ENCODE data around the gene TMX1. TPM values are rescaled to one million over a fixed set of nuclear protein-coding genes. Genes with fewer than 3 reads are reported as not detected.

Gene TMX1
- total RNA-seq, 1 experiment from 2014 or later: 46.2 TPM

GRCh38 chr14:51298895-51299294 is 58.8 kb downstream of the TMX1 start:
- TF ChIP-seq ZFX (IDR thresholded peaks at IDR 0.05) (no peak), ZNF274 (IDR thresholded peaks at IDR 0.05; ENCODE audit: low read depth, low read length) (no peak), SIN3A (IDR thresholded peaks at IDR 0.05; ENCODE audit: low read depth) (no peak), MAX (IDR thresholded peaks at IDR 0.05) (no peak), ZBTB33 (IDR thresholded peaks at IDR 0.05; ENCODE audit: extremely low read depth, insufficient replicate concordance, low read length) (no peak), POLR2AphosphoS5 (IDR thresholded peaks at IDR 0.05; ENCODE audit: low read depth, low read length) (no peak), EZH2 (IDR thresholded peaks at IDR 0.05) (no peak), JUND (IDR thresholded peaks at IDR 0.05) (no peak), FOSL1 (IDR thresholded peaks at IDR 0.05; ENCODE audit: low read depth) (no peak), CTCF (IDR thresholded peaks at IDR 0.05 in 2 of 3, conservative IDR thresholded peaks at IDR 0.05 in 1 of 3; ENCODE audit: borderline replicate concordance in 1 of 3, insufficient read depth in 1 of 3, low read depth in 2 of 3, low read length in 2 of 3) (no peak), REST (IDR thresholded peaks at IDR 0.05; ENCODE audit: low read depth) (no peak), SP1 (IDR thresholded peaks at IDR 0.05; ENCODE audit: low read depth) (no peak), RAD21 (IDR thresholded peaks at IDR 0.05; ENCODE audit: low read depth) (no peak), EZH2phosphoT487 (IDR thresholded peaks at IDR 0.05; ENCODE audit: borderline replicate concordance) (no peak), POLR2A (IDR thresholded peaks at IDR 0.05; ENCODE audit: borderline replicate concordance, extremely low read depth, insufficient read depth, insufficient read length) (no peak), YY1 (IDR thresholded peaks at IDR 0.05; ENCODE audit: extremely low read depth, insufficient replicate concordance, low read depth, low read length) (no peak), CEBPB (IDR thresholded peaks at IDR 0.05; ENCODE audit: low read depth) (no peak), EGR1 (IDR thresholded peaks at IDR 0.05; ENCODE audit: low read depth) (no peak), ATF3 (IDR thresholded peaks at IDR 0.05) (no peak), ELF1 (IDR thresholded peaks at IDR 0.05; ENCODE audit: borderline replicate concordance, low read depth) (no peak)
- Histone ChIP-seq H3K4me1 (ENCODE audit: control insufficient read depth in 1 of 2, insufficient read depth in 2 of 2, low read length in 2 of 2) (peaks cover 0 to 6% of the 10 kb centered on the region in 2 experiments; a peak in 2 of 4 replicates), H3K27ac (ENCODE audit: low read depth, low read length) (no peak overlapping the region), H3K9me3 (ENCODE audit: control insufficient read depth in 1 of 2, insufficient read depth in 1 of 2, low read depth in 1 of 2, low read length in 2 of 2) (no peaks in the 10 kb centered on the region), H3K27me3 (ENCODE audit: insufficient read depth, low read length) (no peaks in the 10 kb centered on the region), H3K9ac (ENCODE audit: low read length) (no peak overlapping the region), H3K36me3 (ENCODE audit: control insufficient read depth in 1 of 2, insufficient read depth in 2 of 2, low read length in 2 of 2) (no peaks in the 10 kb centered on the region), H3K4me2 (ENCODE audit: low read length) (no peak overlapping the region), H4K20me1 (ENCODE audit: insufficient read depth) (no peaks in the 10 kb centered on the region), H2AFZ (ENCODE audit: low read depth, low read length, poor library complexity, severe bottlenecking) (no peak overlapping the region), H3K79me2 (ENCODE audit: insufficient read depth, low read length) (no peaks in the 10 kb centered on the region), H3K4me3 (replicated peaks in 1 of 2; ENCODE audit: low read depth in 1 of 2, low read length in 2 of 2) (no peak overlapping the region), H3K9me2 (ENCODE audit: insufficient read depth) (no peaks in the 10 kb centered on the region)
- no peak for ATAC-seq
- DNase-seq (ENCODE audit: low read depth, low spot score): no peak
- RAD21 ChIA-PET (ENCODE audit: low non-redundant PET in 1 of 2, low total read pairs in 2 of 2, uncharacterized antibody in 2 of 2, unreplicated experiment in 2 of 2): no interaction called here
- POLR2A ChIA-PET: no interaction called here
- CTCF ChIA-PET: no interaction called here
- no TSS peak for BruUV-seq (replicated peaks)
- intact Hi-C loops (cut with micrococcal nuclease): no loop called here
